Measurements from ENCODE around the gene ZC3H10.
"Not testable (repeated sequence)": the region's sequence is repeated elsewhere in the genome, so short reads cannot be mapped to it uniquely, and the experiment has no call there.

The ZC3H10 gene

DNA sequence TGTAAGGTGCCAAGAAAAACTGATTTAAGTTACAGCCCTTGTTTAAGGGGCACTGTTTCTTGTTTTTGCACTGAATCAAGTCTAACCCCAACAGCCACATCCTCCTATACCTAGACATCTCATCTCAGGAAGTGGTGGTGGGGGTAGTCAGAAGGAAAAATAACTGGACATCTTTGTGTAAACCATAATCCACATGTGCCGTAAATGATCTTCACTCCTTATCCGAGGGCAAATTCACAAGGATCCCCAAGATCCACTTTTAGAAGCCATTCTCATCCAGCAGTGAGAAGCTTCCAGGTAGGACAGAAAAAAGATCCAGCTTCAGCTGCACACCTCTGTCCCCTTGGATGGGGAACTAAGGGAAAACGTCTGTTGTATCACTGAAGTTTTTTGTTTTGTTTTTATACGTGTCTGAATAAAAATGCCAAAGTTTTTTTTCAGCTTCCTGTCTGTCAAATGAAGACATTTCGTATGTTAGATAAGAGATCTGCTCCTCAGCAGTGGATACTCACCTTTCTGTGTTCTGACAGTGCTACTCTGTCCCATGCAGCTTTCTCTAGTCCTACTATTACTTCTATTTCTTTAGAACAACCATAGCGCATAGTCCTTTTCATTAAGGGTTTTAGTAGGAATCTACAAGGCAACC, 14.9 kb upstream of the ZC3H10 start:
- peak; percentile 45 for DNase-seq (ENCODE audit: low spot score)

DNA sequence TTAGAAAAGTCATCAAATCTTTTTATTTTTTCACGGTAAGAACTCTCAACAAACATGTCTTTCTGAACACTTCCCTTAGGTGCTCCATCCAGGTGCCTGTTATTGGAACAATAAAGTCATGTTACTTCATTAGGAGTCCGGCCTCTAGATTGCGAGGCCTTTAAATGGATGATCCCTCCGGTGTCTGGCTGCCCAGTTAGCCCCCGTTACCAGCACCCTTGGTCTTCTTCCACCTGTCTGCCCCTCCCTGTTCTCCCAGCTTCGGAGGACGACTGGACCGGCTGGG, 14.3 kb upstream of the ZC3H10 start:
- no peak for DNase-seq (ENCODE audit: low spot score)

- peak; percentile 99 for DNase-seq (ENCODE audit: low spot score)
Observed at GRCh38 chr12:56104109-56104814, 13.8 kb upstream of the ZC3H10 start, which contains the start of gene PA2G4. TSS of gene PA2G4 (plus strand) at chr12:56104559. CDS start at chr12:56104738, 179 bp downstream.

DNA sequence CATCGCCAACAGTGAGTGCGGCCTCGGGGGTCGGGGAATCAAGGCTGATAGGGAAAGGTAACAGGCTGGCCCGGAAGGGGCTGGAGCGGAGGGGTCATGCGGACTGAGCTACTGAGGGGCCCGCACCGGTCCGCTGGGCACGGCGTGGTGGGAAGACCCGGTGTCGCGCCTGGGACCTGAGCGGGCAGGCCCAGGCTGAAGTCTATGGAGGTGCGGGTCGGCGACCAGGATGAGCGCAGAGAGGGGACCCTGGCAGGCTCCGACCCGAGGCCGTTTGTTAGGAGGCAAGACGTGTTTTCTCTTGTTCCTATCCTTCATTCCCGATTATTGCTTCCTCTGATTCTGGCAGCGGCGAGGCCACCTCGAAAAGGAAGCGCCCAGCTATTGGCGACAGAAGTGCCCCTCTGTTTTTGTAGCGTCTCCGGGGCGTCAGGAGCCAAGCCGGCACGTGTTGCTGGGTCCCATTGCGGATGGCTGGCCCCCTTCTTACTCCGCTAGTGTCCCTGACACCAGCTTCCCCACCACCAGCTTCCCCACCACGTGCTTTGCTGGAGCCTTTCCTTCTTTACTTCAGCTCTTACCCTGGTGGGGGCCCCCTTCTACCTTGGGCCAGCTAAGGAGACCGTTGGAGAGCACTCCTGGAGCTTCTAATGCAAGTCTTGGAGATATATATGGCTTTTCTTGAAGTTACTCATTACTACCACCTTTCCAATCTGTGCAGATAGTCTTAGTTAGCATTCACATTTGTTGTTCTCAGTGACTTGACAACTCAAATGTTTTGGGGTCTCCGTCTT, 13.1 kb upstream of the ZC3H10 start:
- no peak for DNase-seq (ENCODE audit: low spot score)

- DNase-seq (ENCODE audit: low spot score), result no peak
Observed at GRCh38 chr12:56105609-56105902, 12.5 kb upstream of the ZC3H10 start.

- DNase-seq (ENCODE audit: low spot score), result no peak
Observed at GRCh38 chr12:56107242-56107641, 10.8 kb upstream of the ZC3H10 start.

DNA sequence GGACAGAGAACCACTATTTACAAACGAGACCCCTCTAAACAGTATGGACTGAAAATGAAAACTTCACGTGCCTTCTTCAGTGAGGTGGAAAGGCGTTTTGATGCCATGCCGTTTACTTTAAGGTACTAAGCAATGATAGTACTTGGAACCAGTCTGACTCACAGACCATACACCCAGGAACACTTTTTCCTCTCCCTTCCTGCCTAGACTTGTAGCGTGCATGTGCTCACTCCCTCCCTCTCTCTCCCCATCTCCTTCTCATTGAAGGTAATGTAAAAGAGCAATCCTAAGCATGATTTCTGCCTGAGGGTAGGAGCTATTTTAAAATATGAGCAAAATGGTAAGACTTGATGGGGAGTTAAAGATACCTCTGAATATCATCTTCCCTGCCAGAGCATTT, 7.5 kb upstream of the ZC3H10 start:
- no peak for DNase-seq (ENCODE audit: low spot score)

- no peak for DNase-seq (ENCODE audit: low spot score)
Observed at GRCh38 chr12:56114084-56114483, 4.0 kb upstream of the ZC3H10 start.

- DNase-seq (ENCODE audit: low spot score), result no peak
Observed at GRCh38 chr12:56115329-56115728, 2.7 kb upstream of the ZC3H10 start.

DNA sequence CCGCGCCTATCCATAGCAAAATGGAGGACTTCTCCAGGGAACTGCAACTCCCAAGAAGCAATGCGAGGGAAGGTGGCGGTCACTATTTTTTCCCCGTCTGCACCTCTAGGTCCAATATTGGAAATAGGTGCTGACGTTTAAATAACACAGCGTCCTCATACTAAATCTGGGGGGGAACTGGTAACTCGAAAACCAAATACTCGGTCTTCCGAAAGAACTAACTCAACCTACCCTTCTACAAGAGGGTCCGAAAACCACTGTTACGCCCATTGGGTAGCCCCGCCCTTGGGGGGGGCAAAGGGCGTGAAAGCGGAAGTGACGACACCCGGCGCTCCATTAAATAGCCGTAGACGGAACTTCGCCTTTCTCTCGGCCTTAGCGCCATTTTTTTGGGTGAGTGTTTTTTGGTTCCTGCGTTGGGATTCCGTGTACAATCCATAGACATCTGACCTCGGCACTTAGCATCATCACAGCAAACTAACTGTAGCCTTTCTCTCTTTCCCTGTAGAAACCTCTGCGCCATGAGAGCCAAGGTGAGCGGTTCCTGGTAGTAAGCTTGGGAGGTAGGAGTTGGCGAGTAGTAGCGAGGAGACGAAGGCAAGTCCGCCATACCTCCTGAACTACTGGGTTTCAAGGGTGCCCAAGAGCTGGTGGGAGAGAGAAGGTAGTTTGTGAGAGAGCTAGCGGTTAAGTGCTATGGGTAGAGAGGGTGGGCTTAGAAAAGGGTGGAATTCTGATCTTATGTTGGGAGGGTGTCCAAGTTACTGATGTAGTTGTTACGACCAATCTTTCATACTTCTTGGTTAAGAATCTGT, 1.6 kb upstream of the ZC3H10 start, which contains the start of gene RPL41:
Gene RPL41 (plus strand): TSS at position 367 of the 815 bp plus-strand sequence.
- DNase-seq (ENCODE audit: low spot score), result peak; percentile 95

- DNase-seq (ENCODE audit: low spot score), result not testable (repeated sequence)
Observed at GRCh38 chr12:56117082-56117706, 872 bp upstream of the ZC3H10 start.

GRCh38 chr12:56118688-56119357, 757 bp downstream of the ZC3H10 start:
- DNase-seq (ENCODE audit: low spot score), result no peak

DNA sequence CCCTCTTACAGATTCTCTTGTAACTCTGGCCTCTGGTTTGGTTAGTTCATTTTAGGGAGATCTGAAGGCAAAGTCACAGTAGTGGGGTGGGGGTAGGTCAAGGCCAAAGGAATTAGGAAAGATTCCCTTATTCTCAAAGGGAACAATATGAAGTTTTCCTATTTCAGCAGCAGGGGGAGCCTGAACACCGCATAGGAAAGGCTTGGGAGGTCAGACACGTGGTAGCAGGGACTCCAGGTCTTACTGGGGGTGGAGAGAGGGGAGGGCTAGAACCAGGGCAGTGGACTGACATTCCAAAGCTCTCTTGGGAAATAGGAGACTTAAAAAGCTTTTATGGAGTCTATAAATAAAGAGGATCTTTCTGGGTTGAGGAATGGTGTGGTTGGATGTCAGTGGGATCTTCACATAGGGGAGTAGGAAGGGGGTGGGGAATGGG, 1.3 kb downstream of the ZC3H10 start:
- peak; percentile 77 for DNase-seq (ENCODE audit: low spot score)

- DNase-seq (ENCODE audit: low spot score), result no peak
Observed at GRCh38 chr12:56120158-56120846, 2.2 kb downstream of the ZC3H10 start.

DNA sequence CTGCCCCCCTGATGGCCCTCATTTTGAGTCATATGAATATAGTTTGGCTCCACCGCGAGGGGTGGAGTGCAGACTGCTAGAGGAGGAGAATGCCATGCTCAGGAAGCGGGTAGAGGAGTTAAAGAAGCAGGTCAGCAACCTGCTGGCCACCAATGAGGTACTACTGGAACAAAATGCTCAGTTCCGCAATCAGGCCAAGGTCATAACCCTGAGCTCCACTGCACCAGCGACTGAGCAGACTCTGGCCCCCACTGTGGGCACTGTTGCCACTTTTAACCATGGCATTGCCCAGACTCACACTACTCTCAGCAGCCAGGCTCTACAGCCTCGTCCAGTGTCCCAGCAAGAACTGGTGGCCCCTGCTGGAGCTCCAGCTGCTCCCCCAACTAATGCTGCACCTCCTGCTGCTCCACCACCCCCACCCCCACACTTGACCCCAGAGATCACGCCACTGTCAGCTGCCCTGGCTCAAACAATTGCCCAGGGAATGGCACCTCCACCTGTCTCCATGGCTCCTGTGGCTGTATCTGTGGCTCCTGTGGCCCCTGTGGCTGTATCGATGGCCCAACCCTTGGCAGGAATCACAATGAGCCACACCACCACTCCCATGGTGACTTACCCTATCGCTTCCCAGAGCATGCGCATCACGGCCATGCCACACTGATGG, 3.3 kb downstream of the ZC3H10 start:
- DNase-seq (ENCODE audit: low spot score), result no peak

DNA sequence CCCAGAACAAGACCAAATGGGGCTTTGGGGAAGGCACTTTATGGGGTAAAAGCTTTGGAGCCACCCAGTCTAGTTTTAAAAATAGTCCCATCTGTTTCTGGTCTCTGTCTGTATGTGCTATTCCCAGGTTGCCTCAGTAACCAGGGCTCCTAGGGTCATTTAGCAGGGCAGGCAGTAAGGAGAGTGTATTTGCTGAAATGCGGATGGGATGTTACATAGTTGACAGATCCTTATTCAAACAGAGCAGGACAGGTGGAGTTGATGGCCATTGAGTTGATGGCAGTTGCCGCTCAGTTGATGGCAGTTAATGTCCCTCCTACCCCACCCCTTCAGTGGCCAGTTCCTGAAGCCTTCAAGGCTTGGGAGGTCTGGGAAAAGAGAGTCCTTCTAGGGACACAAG, 4.6 kb downstream of the ZC3H10 start:
- DNase-seq (ENCODE audit: low spot score), result no peak

GRCh38 chr12:56124133-56124532, 6.1 kb downstream of the ZC3H10 start:
- DNase-seq (ENCODE audit: low spot score), result no peak

DNA sequence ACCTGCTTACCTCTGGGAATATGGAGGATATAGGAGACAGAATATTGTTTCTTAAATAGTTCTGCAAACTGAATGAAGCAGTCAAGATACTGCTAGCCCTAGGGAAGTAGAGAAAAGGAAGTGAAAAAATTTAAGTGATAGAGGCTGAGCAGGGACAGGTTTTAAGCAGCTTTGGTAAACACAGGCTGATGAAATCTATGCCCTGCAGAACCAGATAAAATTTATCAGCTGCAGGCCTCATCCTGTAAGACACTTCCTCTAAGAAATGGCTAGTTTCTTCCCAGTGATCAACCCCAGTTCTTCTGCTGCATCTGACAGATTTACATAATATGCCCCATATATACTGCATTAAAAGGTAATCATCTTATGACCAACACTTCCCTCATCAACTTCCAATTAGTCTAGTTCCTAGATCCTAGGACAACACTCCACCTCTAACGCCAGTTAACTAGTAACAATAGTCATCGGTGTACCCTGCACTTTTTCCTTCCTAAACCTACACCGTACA, 8.7 kb downstream of the ZC3H10 start:
- DNase-seq (ENCODE audit: low spot score), result no peak

DNA sequence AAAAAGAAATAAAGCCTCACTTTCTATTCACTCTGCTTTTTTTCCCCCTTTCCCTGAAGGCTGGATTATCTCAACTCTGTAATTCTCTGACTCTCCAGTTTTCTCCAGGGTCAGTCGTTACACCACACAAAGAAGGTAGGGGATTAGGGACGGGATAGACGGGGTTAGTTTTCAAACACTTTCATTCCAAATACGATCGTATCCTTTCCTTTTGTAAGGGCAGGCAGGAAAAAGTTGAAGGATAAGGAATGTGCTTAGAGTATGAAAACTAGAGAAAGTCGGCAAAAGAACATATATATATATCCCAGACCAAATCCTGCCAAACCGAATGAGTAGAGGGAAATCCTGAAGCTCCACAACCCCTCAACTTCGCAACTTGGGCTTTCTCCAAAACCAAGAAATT, 9.4 kb downstream of the ZC3H10 start:
- no peak for DNase-seq (ENCODE audit: low spot score)
